Nucleus accumbens (tissue), 56 donors: ENCODE results near the gene FGFRL1.
"Not testable (repeated sequence)": the region's sequence is repeated elsewhere in the genome, so short reads cannot be mapped to it uniquely, and the experiment has no call there.

Source experiments
- DNase-seq, 56 donors: peaks; one replicate each; lab custom pipeline; 2025; lab: John Stamatoyannopoulos, UW

The FGFRL1 gene

GRCh38 chr4:991451-992296 is 19.8 kb upstream of the FGFRL1 start:
- DNase-seq, result no peak

- no peak for DNase-seq
These were observed 18.9 kb upstream of the FGFRL1 start for GRCh38 chr4:992297-993110.

- DNase-seq, result no peak
These were observed 18.1 kb upstream of the FGFRL1 start, which contains the start of gene SLC26A1 for GRCh38 chr4:993111-994029. TSS of gene SLC26A1 (minus strand) at chr4:993404. CDS start at chr4:991703, 1,701 bp downstream.

- DNase-seq, result no peak
These were observed 16.0 kb upstream of the FGFRL1 start for GRCh38 chr4:995311-996026.

- no peak for DNase-seq
These were observed 15.1 kb upstream of the FGFRL1 start for GRCh38 chr4:996030-996996.

- DNase-seq, result no peak
These were observed 14.4 kb upstream of the FGFRL1 start for GRCh38 chr4:996997-997374.

- peak in 16 of 56 donors; percentile 9 to 78 (median 36) for DNase-seq
These were observed 13.9 kb upstream of the FGFRL1 start for GRCh38 chr4:997375-998071.

- no peak for DNase-seq
These were observed 13.2 kb upstream of the FGFRL1 start for GRCh38 chr4:998096-998691.

- DNase-seq, result not testable (repeated sequence)
These were observed 12.1 kb upstream of the FGFRL1 start for GRCh38 chr4:999240-999863.

- DNase-seq, result no peak
These were observed 11.5 kb upstream of the FGFRL1 start for GRCh38 chr4:999882-1000425.

- no peak for DNase-seq
These were observed 10.7 kb upstream of the FGFRL1 start for GRCh38 chr4:1000686-1001260.

GRCh38 chr4:1001561-1002130 is 9.8 kb upstream of the FGFRL1 start:
- DNase-seq, result no peak

GRCh38 chr4:1002131-1002630 is 9.2 kb upstream of the FGFRL1 start:
- no peak for DNase-seq

GRCh38 chr4:1002631-1003251 is 8.7 kb upstream of the FGFRL1 start:
- no peak for DNase-seq

GRCh38 chr4:1003271-1004070 is 8.0 kb upstream of the FGFRL1 start:
- DNase-seq, result no peak
